ENCODE results near the gene OSBPL9.
"Not testable (repeated sequence)": the region's sequence is repeated elsewhere in the genome, so short reads cannot be mapped to it uniquely, and the experiment has no call there.

OSBPL9 gene

GRCh38 chr1:51731998-51732397, 115.1 kb downstream of the OSBPL9 start:
- DNase-seq (ENCODE audit: extremely low read depth, low read depth): no peak
- no peak for TF ChIP-seq CTCF (IDR thresholded peaks at IDR 0.05; ENCODE audit: low read depth, low read length)

- no peak for DNase-seq (ENCODE audit: extremely low read depth, low read depth)
- TF ChIP-seq CTCF (IDR thresholded peaks at IDR 0.05; ENCODE audit: low read depth, low read length): no peak
Observed at GRCh38 chr1:51732701-51733425, 116.0 kb downstream of the OSBPL9 start.

- DNase-seq (ENCODE audit: extremely low read depth, low read depth): not testable (repeated sequence)
Observed at GRCh38 chr1:51733426-51733774, 116.5 kb downstream of the OSBPL9 start.

GRCh38 chr1:51733793-51734522, 117.1 kb downstream of the OSBPL9 start:
- DNase-seq (ENCODE audit: extremely low read depth, low read depth): no peak
- no peak for TF ChIP-seq CTCF (IDR thresholded peaks at IDR 0.05; ENCODE audit: low read depth, low read length)

GRCh38 chr1:51734896-51735745, 118.2 kb downstream of the OSBPL9 start:
- no peak for DNase-seq (ENCODE audit: extremely low read depth, low read depth)
- no peak for TF ChIP-seq CTCF (IDR thresholded peaks at IDR 0.05; ENCODE audit: low read depth, low read length)

- no peak for DNase-seq (ENCODE audit: extremely low read depth, low read depth)
- TF ChIP-seq CTCF (IDR thresholded peaks at IDR 0.05; ENCODE audit: low read depth, low read length): no peak
Observed at GRCh38 chr1:51735746-51736254, 118.9 kb downstream of the OSBPL9 start.

- no peak for DNase-seq (ENCODE audit: extremely low read depth, low read depth)
- TF ChIP-seq CTCF (IDR thresholded peaks at IDR 0.05; ENCODE audit: low read depth, low read length): no peak
Observed at GRCh38 chr1:51736702-51737101, 119.8 kb downstream of the OSBPL9 start.
